ENCODE measurements around the gene SS18.
A peak's percentile ranks its signal among the peaks of the same experiment; 100 is the strongest.
"Not testable (repeated sequence)": the region's sequence is repeated elsewhere in the genome, so short reads cannot be mapped to it uniquely, and the experiment has no call there.

SS18 gene

DNA sequence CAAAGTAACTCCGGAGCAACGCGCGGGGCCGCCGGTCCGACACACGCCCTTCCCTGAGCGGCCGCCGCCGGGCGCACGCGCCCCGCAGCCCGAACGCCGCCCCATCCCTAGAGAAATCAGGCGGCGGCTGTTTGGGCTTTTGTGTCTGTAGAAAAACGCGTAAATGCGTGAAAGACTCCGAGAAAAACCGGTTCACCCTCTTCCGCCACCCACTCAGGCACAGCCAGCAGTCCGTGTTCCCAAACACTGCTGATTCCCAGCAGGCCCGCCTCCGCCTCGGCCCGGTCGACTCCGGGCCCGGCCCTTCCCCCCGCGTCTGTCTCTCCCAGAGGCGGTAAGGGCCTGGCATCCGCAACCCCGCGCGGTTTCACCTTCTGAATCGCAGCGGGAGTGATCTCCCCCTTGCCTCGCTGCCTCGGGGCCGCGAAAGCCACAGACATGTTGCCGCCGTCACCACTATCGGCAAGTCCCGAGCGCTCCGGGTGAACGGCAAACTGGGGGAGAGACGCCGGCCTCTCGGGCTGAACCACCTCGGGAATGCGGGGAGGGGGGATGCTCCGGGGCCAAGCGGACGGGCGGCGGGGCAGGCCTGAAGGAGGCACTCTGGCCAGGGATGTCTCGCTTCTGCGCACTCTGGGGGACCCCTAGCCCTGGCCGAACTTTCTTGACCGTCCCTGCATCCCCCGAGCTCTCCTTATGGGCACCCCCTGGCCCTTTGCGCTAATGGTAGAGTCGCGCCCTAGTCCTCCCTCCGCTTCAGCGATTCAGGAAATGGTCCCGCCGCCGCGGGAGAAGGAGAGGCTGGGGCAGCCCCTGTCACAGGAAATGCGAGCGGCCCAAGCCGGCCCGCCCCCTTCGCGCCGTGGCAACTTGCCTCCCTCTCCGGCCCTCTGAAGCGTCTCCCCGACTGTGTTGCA is at the start of gene SS18:
TSS of gene SS18 (minus strand) at position 484 of the 917 bp plus-strand sequence. CDS start at position 440, 44 bp downstream.
- Mint-ChIP-seq H3K27me3 (no peaks in the 10 kb centered on the region), H3K4me3 (peak within 1 kb of the TSS; percentile 97), H3K9me3 (no peaks in the 10 kb centered on the region), H3K36me3 (peaks cover 4% of the 10 kb centered on the region), H3K4me1 (peaks cover 23% of the 10 kb centered on the region), H3K27ac (peak within 1 kb of the TSS; percentile 98)
- ATAC-seq (ENCODE audit: low read depth) (peak; percentile 81), DNase-seq (ENCODE audit: low spot score in 2 of 2) (peak; percentile 90)

- H3K27ac Mint-ChIP-seq, result no peak overlapping the region
- no peak for ATAC-seq (ENCODE audit: low read depth)
- H3K9me3 Mint-ChIP-seq, result no peaks in the 10 kb centered on the region
- peaks cover 4% of the 10 kb centered on the region for H3K4me1 Mint-ChIP-seq
- no peak overlapping the region for H3K4me3 Mint-ChIP-seq
- no peaks in the 10 kb centered on the region for H3K36me3 Mint-ChIP-seq
- no peaks in the 10 kb centered on the region for H3K27me3 Mint-ChIP-seq
- DNase-seq (ENCODE audit: low spot score in 2 of 2), result no peak
These were observed 45.1 kb upstream of the SS18 start for GRCh38 chr18:26135548-26135947.

DNA sequence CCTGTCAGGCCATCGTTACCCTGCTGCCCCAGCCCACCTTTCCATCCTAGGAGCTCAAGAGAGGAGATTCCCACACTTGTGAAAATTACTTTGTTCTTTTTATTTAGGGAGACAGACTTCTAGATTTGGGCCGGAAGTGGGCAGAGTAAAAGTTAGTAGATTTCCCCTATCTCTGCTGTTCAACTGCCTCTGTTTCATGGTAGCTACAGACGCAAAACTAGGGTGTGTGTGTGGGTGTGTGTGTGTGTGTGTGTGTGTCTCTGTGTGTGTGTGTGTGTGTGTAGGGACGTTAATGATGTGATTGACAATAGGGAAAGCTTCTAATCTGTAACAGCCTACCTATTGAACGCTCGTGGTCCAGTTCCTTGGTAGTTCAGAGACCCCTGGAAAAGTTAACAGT is 43.7 kb upstream of the SS18 start:
- no peaks in the 10 kb centered on the region for H3K27me3 Mint-ChIP-seq
- ATAC-seq (ENCODE audit: low read depth) (peak; percentile 39), DNase-seq (ENCODE audit: low spot score in 2 of 2) (no peak)
- H3K27ac Mint-ChIP-seq, result peak overlapping the region; percentile 91
- no peaks in the 10 kb centered on the region for H3K36me3 Mint-ChIP-seq
- H3K9me3 Mint-ChIP-seq, result no peaks in the 10 kb centered on the region
- H3K4me1 Mint-ChIP-seq, result peaks cover 4% of the 10 kb centered on the region
- H3K4me3 Mint-ChIP-seq, result peak overlapping the region; percentile 85

GRCh38 chr18:26133652-26134051 is 43.2 kb upstream of the SS18 start, which contains the start of gene PSMA8:
PSMA8 (plus strand) TSS chr18:26133869; CDS start chr18:26133966, 97 bp downstream.
- Mint-ChIP-seq H3K36me3 (no peaks in the 10 kb centered on the region), H3K4me3 (peak within 1 kb of the TSS; percentile 85), H3K9me3 (no peaks in the 10 kb centered on the region), H3K4me1 (peaks cover 4% of the 10 kb centered on the region), H3K27me3 (no peaks in the 10 kb centered on the region), H3K27ac (peak within 1 kb of the TSS; percentile 91)
- ATAC-seq (ENCODE audit: low read depth) (peak; percentile 89), DNase-seq (ENCODE audit: low spot score in 2 of 2) (peak; percentile 14 to 21)

DNA sequence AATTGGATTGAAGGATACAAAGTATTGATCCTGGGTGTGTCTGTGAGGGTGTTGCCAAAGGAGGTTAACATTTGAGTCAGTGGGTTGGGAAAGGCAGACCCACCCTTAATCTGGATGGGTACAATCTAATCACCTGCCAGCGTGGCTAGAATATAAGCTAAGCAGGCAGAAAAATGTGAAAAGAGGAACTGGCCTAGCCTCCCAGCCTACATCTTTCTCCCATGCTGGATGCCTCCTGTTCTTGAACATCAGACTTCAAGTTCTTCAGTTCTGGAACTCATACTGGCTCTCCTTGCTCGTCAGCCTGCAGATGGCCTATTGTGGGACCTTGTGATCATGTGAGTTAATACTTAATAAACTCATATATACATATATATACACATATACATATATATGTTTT is 37.8 kb upstream of the SS18 start:
- not testable (repeated sequence) for H3K4me1 Mint-ChIP-seq; DNase-seq (ENCODE audit: low spot score in 2 of 2); H3K9me3 Mint-ChIP-seq; H3K27me3 Mint-ChIP-seq; H3K36me3 Mint-ChIP-seq; H3K4me3 Mint-ChIP-seq; ATAC-seq (ENCODE audit: low read depth)
- H3K27ac Mint-ChIP-seq, result peak overlapping the region; percentile 12

- no peaks in the 10 kb centered on the region for H3K27me3 Mint-ChIP-seq
- peaks cover 2% of the 10 kb centered on the region for H3K36me3 Mint-ChIP-seq
- no peak for ATAC-seq (ENCODE audit: low read depth)
- H3K9me3 Mint-ChIP-seq, result peaks cover 6% of the 10 kb centered on the region
- H3K4me1 Mint-ChIP-seq, result no peaks in the 10 kb centered on the region
- DNase-seq (ENCODE audit: low spot score in 2 of 2), result no peak
- no peak overlapping the region for H3K4me3 Mint-ChIP-seq
- H3K27ac Mint-ChIP-seq, result peak overlapping the region; percentile 12
These were observed 37.4 kb upstream of the SS18 start for GRCh38 chr18:26127786-26128185.

DNA sequence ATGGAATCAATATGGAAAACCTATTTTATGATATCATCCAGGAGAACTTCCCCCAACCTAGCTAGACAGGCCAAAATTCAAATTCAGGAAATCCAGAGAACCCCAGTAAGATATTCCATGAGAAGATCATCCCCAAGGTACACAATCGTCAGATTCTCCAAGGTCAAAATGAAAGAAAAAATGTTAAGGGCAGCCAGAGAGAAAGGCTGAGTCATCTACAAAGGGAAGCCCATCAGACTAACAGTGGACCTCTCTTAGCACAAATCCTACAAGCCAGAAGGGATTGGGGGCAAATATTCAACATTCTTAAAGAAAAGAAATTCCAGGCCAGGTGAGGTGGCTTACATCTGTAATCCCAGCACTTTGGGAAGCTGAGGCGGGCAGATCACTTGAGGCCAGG is 31.6 kb upstream of the SS18 start:
- H3K27ac Mint-ChIP-seq; H3K4me3 Mint-ChIP-seq; H3K36me3 Mint-ChIP-seq; H3K9me3 Mint-ChIP-seq; ATAC-seq (ENCODE audit: low read depth); H3K27me3 Mint-ChIP-seq; H3K4me1 Mint-ChIP-seq; DNase-seq (ENCODE audit: low spot score in 2 of 2): not testable (repeated sequence)

- DNase-seq (ENCODE audit: low spot score in 2 of 2) (no peak), ATAC-seq (ENCODE audit: low read depth) (no peak)
- H3K36me3 Mint-ChIP-seq, result peaks cover 2% of the 10 kb centered on the region
- H3K4me1 Mint-ChIP-seq, result peaks cover 2% of the 10 kb centered on the region
- H3K4me3 Mint-ChIP-seq, result no peak overlapping the region
- H3K27ac Mint-ChIP-seq, result no peak overlapping the region
- H3K27me3 Mint-ChIP-seq, result peaks cover 6% of the 10 kb centered on the region
- H3K9me3 Mint-ChIP-seq, result peaks cover 6% of the 10 kb centered on the region
These were observed 31.1 kb upstream of the SS18 start for GRCh38 chr18:26121476-26121875.

GRCh38 chr18:26119246-26119645 is 28.8 kb upstream of the SS18 start:
- no peak overlapping the region for H3K27ac Mint-ChIP-seq
- H3K4me3 Mint-ChIP-seq, result no peak overlapping the region
- peaks cover 2% of the 10 kb centered on the region for H3K4me1 Mint-ChIP-seq
- peaks cover 2% of the 10 kb centered on the region for H3K36me3 Mint-ChIP-seq
- H3K9me3 Mint-ChIP-seq, result peaks cover 6% of the 10 kb centered on the region
- ATAC-seq (ENCODE audit: low read depth), result no peak
- DNase-seq (ENCODE audit: low spot score in 2 of 2), result no peak
- peaks cover 6% of the 10 kb centered on the region for H3K27me3 Mint-ChIP-seq

GRCh38 chr18:26104035-26104434 is 13.6 kb upstream of the SS18 start:
- Mint-ChIP-seq H3K4me3 (no peak overlapping the region), H3K36me3 (no peaks in the 10 kb centered on the region), H3K9me3 (peaks cover 2% of the 10 kb centered on the region), H3K27ac (no peak overlapping the region), H3K27me3 (no peaks in the 10 kb centered on the region), H3K4me1 (no peaks in the 10 kb centered on the region)
- no peak for DNase-seq (ENCODE audit: low spot score in 2 of 2)
- no peak for ATAC-seq (ENCODE audit: low read depth)

GRCh38 chr18:26103579-26103978 is 13.2 kb upstream of the SS18 start:
- Mint-ChIP-seq H3K27ac (no peak overlapping the region), H3K36me3 (no peaks in the 10 kb centered on the region), H3K9me3 (peaks cover 2% of the 10 kb centered on the region), H3K4me1 (no peaks in the 10 kb centered on the region), H3K4me3 (no peak overlapping the region), H3K27me3 (no peaks in the 10 kb centered on the region)
- ATAC-seq (ENCODE audit: low read depth) (no peak), DNase-seq (ENCODE audit: low spot score in 2 of 2) (no peak)

GRCh38 chr18:26097563-26097962 is 7.2 kb upstream of the SS18 start:
- DNase-seq (ENCODE audit: low spot score in 2 of 2) (no peak), ATAC-seq (ENCODE audit: low read depth) (no peak)
- no peak overlapping the region for H3K27ac Mint-ChIP-seq
- no peaks in the 10 kb centered on the region for H3K27me3 Mint-ChIP-seq
- H3K4me1 Mint-ChIP-seq, result no peaks in the 10 kb centered on the region
- H3K36me3 Mint-ChIP-seq, result peaks cover 5% of the 10 kb centered on the region
- no peak overlapping the region for H3K4me3 Mint-ChIP-seq
- peaks cover 1% of the 10 kb centered on the region for H3K9me3 Mint-ChIP-seq

- no peak overlapping the region for H3K4me3 Mint-ChIP-seq
- no peaks in the 10 kb centered on the region for H3K4me1 Mint-ChIP-seq
- peaks cover 5% of the 10 kb centered on the region for H3K36me3 Mint-ChIP-seq
- H3K9me3 Mint-ChIP-seq, result peaks cover 1% of the 10 kb centered on the region
- no peak for DNase-seq (ENCODE audit: low spot score in 2 of 2)
- ATAC-seq (ENCODE audit: low read depth), result no peak
- no peak overlapping the region for H3K27ac Mint-ChIP-seq
- no peaks in the 10 kb centered on the region for H3K27me3 Mint-ChIP-seq
These were observed 6.4 kb upstream of the SS18 start for GRCh38 chr18:26096852-26097251.

DNA sequence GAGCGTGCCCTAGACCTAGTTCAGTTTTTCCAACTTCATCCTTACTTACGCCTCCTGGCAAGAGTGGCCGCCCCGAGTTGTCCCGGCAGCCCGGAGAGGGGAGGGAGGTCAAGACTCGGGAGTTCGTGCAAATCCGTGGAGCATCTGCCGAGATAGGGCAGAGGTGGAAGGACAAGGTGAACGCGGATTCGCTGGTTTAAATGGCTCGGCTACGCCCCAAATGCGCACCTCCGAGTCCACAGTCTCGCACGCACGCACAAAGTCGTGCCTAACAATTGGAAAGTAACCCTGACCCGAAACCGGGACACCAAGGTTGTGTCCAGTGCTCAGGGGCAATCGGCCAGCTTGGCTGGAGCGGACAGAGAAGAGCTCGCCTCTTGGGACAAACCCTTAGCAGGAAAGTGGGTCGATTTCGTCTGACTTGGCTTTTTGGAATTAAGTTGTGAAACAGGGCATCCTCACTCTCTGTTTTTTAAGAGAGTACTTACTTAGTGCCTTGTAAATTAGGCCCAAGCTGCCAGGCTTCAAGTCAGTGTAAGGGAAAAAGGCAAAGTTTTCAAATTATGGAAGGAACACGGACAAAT is 726 bp upstream of the SS18 start:
- Mint-ChIP-seq H3K36me3 (peaks cover 3% of the 10 kb centered on the region), H3K27ac (peak overlapping the region; percentile 98), H3K4me1 (peaks cover 22% of the 10 kb centered on the region), H3K27me3 (no peaks in the 10 kb centered on the region), H3K9me3 (no peaks in the 10 kb centered on the region), H3K4me3 (peak overlapping the region; percentile 97)
- DNase-seq (ENCODE audit: low spot score in 2 of 2), result no peak
- peak; percentile 36 for ATAC-seq (ENCODE audit: low read depth)

Data from memory B cell (primary cell).